ENCODE measurements around the gene FAM163A.
"Not testable (repeated sequence)": the region's sequence is repeated elsewhere in the genome, so short reads cannot be mapped to it uniquely, and the experiment has no call there.

The FAM163A gene

GRCh38 chr1:179742717-179743678 is at the start of gene FAM163A:
Gene FAM163A, plus strand, starts transcription at chr1:179743291. Its CDS starts 69,807 bp downstream, at chr1:179813098.
- DNase-seq, result no peak

- DNase-seq, result not testable (repeated sequence)
Measured at GRCh38 chr1:179694530-179694929, 48.6 kb upstream of the FAM163A start.

DNA sequence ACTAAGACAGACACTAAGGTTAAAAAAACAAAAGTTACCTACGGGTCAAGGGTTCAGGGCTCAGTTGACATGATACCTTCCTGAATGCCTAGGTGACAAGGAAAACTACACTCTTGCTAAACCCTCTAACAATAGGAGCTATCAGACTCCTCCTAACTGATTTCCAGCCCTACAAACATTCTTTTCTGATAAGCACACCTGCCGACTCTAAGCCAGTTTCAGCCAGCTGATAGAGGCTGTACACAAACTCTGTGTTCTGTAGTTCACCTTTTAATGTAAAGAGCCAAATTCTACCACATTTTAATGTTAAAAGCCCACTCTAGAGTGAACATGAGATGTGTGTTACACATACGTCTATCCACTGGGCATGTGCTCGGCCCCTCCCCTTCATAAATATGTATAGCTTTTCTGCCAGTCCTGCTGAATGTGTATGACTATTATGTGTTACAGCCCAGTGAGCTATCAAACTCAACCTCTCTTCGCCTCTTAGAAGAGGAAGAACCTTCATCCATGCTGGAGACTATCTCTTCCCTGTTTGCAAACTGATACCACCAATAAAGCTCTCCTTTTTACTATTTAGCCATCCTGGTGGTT is 40.0 kb upstream of the FAM163A start:
- DNase-seq, result no peak

DNA sequence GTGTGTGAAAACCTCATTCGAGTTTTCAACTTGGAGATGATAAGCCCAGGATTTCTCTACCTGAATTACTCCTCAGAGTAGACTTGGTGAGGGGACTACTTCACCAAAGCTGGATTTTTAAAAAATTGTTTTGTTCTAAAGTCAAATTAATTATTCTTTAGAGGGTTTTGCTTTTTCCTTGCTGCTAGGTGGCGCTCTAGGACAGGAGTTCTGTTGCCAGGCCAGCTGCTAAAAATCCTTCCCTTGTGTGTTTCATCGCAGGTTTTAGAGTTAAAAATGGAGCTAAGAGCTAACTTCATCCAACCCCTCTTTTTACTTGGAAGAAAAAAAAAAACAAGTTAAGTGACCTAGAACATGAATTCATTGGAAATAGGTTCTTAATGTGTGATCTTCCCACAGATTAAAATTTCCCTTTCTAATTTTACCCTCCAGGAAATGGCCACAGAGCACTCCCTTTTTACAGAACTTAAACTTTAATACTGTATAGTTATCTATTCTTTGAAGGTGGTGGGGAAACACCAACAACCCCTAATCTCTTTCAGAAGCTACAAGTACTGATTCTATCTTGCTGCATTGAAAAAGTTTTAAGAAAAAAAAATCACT is 36.7 kb upstream of the FAM163A start:
- peak; percentile 3 to 22 (median 14) for DNase-seq

- no peak for DNase-seq
Measured at GRCh38 chr1:179707406-179707805, 35.7 kb upstream of the FAM163A start.

DNA sequence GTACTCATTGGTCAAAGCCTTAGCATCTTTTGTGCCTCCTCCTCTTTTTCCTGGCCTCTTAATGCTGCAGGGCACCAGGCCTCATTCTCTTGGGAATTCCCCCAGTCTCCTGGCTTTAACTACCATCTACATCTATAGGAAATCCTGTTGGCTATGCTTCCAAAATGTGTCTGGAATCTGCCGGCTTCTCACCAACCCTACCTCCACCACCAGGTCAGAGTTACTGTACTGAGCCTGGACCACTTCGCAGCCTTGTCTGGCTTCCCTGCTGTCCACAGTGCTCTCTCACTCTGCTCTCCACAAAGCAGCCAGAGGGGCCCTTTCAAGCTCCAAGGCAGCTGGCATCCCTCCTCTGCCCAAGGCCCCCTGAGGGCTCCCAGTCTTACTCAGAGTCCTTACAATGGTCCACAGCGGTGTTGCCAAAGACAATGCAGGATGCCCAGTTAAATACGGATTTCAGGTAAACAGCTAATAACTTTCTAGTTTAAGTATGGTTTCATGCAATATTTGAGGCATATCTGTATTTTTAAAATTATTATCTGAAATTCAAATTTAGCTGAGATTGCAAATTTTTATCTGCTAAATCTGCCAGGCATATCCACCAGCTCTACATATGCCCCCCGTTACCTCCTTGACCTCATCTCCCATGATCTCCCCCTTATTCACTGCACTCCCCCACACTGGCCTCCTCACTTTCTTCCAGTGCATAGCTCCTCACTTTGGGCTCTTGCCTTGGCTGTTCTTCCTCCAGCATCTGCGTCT is 34.5 kb upstream of the FAM163A start:
- DNase-seq, result no peak

GRCh38 chr1:179709841-179710329 is 33.2 kb upstream of the FAM163A start:
- no peak for DNase-seq

DNA sequence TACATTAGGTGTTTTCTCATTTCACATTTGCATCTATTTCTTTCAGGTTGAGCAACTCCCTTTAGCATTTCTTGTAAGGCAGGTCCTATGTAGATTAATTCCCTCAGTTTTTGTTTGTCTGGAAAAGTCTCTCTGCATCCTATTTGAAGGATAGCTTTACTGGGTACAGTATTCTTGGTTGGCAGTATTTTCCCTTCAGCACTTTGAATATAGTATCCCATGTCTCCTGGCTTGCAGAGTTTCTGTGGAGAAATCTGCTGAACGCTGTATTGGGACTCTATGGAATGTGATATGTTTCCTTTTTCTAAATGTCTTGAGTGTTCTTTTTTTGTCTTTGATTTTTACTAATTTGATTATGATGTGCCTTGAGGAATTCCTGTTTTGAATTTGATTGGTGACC is 28.9 kb upstream of the FAM163A start:
- no peak for DNase-seq

DNA sequence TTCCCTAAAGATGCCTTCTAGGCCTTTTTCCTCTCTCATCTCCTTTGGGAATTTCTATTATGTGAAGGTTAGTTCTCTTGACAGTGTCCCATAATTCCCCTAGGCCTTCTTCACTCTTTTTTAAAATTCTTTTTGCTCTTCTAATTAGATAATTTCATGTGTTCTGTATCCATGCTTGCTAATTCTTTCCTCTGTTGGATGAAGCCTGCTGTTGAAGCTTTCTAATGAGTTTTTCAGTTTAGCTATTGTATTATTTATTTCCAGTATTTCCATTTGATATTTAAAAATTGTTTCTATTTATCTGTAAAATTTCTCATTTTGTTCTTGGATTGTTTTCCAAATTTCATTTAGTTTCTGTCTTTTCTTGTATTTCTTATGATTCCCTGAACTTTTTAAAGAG is 28.5 kb upstream of the FAM163A start:
- DNase-seq, result no peak

GRCh38 chr1:179719272-179719671 is 23.8 kb upstream of the FAM163A start:
- DNase-seq, result no peak

GRCh38 chr1:179728271-179728670 is 14.8 kb upstream of the FAM163A start:
- no peak for DNase-seq

- DNase-seq, result no peak
Measured at GRCh38 chr1:179729881-179730280, 13.2 kb upstream of the FAM163A start.

- DNase-seq, result no peak
Measured at GRCh38 chr1:179731643-179732042, 11.4 kb upstream of the FAM163A start.

DNA sequence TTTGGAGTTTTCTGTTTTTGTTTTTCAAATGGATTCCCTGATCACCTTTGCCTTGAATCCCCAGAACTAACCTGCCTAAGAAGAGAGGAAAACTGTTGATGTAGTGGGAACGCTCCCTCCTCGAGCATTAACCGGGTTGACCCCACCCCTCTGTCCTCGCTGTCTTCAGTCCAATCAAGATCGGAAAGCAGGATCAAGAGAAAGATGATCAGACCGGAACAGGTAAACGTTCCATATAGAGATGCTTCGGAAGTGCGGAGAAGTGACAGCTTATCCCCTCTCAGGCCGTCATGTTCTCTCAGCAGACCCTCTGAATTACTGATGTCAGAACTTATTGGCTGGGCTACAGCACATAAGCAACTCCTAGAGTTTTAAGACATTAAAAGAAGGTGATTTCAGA is 800 bp upstream of the FAM163A start:
- DNase-seq, result no peak

DNA sequence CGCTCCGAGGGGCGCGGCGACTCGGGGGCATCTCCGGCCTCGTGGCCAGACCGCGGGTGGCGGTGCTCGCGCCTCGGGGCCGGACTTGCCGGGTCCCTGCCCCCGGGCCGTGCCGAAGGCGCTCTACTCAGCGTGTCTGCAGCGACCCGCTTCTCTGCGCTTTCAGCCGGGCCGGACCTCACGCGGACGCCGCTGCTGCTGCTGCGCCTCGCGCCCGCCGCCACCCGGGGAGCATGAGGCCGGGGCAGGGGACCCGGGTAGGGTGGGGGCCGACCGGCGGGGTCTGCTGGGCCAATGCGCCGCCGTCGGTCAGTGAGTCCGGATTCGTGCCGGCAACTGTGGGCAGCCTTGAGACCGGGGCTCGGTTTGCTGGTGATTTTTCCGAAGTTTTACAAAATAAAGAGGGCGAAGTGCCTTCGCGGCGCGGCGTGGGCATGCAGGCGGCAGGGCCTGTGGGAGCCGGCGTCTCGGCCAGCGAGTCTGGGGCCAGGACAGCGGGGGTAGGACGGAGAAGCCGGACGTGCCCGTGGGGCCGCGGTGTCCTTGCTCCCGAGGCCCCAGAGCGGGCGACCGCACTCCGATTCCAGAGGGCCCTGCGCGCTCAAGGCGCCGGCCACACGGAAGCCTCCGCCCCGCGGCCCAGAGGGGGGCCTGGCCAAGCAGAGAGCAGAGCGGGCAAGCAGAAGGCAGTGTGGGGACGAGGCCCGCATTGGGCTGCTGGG is 749 bp downstream of the FAM163A start:
- DNase-seq, result no peak

GRCh38 chr1:179744401-179745130 is 1.5 kb downstream of the FAM163A start:
- DNase-seq, result no peak

DNA sequence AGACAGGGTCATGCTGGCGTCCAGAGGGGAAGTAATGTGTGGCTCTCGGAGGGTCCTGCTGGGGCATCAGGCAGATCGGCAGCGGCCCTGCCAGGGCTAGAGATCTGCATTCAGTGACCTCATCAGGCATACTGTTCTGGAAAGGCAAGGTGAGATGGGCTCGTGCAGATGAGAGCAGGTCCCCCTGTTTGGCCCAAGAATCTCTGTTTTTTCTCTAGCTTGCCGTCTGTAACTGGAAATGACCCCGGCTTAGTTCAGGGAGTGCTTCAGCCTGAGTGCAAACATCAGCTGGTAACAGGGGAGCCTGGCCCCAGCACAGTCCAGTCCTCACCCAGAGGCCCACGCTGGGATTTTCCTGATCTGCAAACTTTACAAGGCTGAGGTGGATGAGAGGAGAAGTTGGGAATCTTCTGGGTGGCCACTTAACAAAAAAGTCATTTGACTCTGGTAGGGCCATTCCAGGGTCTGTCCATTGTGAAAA is 2.1 kb downstream of the FAM163A start:
- no peak for DNase-seq

DNA sequence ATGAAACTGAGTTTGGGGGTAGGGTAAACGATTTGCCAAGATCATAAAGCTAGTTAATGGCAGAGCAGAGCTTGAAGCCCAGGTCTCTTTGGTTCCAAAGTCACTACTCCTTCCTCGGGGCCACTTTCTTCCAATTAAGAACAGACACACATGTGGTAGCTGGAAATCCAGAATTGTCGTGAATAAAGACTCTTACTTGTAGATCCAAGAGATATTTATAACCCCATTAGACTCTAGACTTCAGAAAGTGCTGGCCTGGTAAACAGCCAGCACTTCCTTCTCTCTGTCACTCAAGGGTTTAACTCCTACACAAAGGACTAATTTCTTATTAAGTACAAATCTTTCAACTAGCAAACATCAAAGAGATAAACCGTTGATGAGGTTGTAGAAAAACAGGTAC is 2.7 kb downstream of the FAM163A start:
- no peak for DNase-seq

- no peak for DNase-seq
Measured at GRCh38 chr1:179747611-179748010, 4.5 kb downstream of the FAM163A start.

DNA sequence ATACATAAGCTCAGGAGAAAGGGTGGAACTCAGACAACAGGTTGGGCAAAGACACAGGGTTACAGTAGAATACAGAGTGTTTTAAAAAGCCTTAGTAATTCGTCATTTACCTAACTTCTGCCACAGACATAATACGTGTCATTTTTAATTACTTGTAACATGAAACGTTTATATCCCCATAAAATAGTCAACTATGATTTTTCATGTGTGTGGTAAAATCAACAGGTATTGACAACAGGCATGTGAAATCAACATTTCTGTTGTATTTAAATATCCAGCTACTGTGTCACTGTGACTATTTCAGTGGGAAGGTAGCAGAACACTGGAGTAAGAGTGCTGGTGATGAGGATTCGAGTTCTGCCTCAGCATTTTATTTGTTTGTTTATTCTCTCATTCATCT is 5.7 kb downstream of the FAM163A start:
- DNase-seq, result no peak

GRCh38 chr1:179750630-179751029 is 7.5 kb downstream of the FAM163A start:
- DNase-seq, result no peak
